Activated effector memory CD4-positive, alpha-beta T cell treated with Interleukin-2 at 50 U/mL for 16 hours (primary cell): Measurements from ENCODE around the gene RARG.

ENCODE experiments used
- DNase-seq: peaks from one replicate; pipeline ENCODE4 v3.0.0-alpha.2; 2020

RARG gene

DNA sequence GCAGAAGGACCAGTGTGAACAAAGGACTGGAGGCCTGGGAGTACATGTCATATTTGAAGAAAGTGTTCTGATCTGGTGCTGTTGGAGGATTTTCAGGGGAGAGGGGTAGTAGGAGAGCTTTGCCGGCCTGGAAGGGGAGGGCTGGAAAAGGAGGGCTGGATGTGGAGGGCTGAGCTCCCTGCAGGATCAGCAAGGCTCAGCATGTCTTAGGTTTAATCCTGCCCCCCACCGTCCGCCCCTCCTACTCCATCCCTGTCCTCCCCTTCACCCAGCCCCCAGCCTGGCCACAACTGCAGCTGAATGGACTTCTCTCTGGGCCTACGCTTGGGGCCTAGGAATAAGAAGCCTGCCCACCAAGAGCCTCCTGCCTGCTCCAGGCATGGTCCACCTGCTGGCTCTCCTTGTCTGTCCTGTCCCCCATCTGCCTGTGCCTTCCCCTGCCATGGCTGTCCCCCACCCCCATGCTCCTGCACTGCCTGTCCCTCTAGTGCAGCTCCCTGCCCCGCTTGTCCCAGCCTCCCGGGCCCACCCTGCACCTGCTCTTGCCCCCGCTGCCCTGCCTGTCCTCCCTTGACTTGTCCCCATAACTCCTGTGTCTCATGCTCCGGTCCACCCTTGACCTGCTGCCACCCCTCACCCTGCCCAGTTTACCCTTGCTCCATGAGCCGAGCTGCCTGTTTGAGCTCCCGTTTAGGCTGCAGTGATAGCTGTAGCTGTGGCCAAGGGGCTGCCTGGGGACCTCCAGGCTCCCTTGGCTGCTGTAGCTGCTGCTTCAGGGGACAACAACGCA is 9.8 kb upstream of the RARG start:
- no peak for DNase-seq

DNA sequence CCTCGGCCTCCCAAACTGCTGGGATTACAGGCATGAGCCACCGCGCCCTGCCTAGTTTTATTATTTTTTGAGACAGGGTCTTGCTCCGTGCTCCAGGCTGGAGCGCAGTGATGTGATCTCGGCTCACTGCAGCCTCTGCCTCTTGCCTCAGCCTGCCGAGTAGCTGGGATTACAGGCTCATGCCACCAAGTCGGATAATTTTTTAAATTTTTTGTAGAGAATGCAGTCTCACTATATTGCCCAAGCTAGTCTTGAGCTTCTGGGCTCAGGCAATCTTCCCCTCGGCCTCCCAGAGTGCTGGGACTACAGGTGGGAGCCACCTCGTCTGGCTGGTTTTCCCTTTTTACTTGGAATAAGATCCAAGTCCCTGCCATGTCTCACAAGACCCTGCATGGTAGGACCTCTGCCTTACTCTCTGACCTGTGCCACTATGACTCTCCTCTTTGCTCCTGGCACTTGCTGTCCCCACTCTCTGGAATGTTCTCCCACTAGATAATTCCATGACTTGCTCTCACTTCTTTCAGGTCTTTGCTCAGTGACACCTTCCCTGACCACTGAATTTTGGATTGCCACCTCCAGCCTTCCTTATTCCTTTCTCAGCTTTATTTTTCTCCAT is 7.7 kb upstream of the RARG start:
- DNase-seq, result no peak

DNA sequence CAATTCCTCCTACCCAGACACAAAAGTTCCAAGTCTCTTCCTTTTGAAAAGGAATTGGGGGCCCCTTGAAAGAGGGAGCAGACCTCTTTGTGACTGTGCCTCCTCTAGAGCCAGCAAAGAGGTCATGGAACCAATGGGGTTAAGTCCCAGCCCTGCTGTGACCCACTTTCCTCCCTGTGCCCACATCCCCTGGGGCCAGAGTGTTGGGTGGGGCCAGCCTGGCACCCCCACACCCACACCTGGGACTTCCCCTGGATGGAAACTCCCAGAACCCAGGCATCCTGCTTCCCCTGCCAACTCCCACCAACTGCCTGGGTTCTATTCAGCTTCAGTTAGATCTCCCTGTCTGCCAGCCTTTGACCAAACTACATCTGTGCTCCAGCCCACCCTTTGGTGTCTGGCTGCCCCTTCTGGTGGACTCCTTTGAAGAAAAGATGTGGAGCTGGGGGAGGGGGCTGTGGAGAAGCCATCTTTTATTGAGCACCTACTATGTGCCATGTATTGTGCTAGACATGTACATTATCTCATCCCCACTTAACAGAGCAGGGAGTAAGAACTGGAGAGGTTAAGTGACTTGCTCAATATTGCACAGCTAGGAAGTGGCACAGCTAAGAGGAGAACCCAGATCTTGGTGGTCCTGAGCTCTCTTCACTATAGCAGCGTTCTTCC is 4.6 kb upstream of the RARG start:
- DNase-seq, result peak; percentile 64

DNA sequence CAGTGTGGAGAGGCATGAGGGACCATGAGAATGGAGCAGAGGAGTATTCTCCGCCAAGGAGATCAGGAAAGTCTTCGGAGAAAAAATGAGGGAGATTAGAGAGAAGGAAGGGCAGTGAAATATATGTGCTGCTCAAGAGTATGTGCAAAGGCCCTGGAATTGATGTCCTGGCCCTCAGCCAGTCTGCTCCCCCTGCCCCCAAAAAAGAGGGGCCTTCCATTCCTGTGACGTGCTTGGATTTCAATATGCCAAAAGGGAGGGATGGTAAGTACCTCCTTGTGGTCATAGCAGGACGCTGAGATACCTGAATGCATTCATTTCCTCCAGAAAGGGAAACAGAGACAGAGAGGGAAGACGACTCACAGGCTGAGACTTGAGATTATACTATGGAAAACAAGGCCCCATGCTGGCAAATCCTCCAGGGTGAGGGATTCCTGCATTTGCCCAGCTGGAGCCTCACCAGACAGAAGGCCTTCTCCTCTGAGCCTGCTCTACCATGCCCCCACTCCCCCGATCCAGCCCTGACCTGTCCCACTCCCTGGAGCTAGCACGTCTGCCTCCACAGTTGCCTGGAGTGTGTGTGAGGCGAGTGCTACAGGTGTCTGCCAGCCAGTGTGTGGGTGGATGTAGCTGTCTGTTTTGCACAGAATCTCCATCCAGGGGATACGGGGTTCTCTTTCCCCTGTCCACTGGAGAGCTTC is 3.9 kb upstream of the RARG start:
- DNase-seq, result no peak

DNA sequence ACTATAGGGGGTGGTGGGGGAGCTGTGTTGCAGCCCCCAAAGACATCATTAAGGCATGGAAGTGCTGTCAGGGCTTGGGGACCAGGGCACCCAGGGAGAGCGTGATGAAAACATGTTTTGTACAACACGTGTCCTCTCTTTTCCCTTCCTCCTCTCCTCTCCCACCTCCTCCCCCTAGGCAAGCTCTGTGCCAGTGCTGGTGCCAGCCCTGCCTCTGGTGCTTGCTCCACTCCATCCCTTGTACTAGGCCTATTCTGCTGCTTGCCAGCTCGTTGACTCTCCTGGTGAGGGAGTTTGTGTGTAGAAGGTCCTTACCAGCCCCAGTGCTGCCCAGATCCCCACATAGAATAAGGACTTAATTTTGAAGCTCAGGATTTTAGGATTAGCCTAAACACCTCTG is 3.2 kb upstream of the RARG start:
- no peak for DNase-seq

DNA sequence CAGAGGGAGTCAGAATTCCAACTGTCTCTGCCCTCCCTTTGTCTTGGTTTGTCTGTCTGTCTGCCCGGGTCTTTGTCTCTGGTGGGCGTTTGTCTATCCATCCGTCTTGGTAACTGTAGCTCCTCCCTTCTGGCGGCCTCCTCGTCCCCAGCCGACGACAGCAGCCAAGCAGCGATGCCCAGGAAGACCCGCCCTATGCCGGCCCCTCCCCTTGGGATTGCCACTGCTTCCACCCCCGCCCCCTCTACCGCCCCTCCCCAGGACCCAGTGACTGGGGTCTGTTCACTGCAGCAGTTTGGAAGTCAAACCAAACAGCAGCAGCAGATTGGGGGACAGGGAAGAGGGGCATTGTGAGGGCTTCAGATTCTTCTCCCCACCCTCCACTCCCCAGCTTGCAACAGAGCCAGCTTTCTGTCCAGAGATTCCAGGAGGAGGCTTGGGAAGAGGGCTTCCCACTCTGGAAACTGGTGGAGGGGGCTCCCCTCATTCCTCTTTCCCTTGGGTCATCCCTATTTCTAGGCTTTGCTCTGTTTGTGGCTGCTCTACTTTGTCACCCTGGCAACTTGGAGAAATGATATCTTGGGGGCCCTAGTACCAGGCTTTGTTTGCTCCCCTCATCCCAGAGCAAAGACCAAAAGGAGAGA is 2.4 kb upstream of the RARG start:
- DNase-seq, result no peak

DNA sequence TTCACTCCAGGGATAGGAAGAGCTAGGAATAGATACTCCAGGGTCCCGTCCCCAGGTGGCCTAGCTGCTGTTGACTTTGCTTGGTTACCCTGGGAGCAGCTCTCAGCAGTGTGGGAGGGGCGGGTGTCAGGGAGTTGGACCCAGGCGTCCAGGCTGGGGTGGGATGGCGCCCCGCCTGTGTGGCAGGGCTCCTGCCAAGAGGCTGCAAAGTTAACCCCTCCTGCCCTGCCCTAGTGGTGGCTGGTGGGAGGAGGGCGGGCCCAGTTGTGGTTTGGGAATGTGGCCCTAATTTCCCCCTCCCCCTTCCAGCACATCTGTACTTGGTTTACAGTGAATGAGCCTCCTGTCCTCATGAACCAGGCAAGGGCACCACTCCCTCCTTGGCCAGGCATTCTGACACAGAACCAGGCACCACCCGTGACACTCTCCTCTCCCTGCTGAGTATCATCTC is 1.7 kb upstream of the RARG start:
- no peak for DNase-seq

DNA sequence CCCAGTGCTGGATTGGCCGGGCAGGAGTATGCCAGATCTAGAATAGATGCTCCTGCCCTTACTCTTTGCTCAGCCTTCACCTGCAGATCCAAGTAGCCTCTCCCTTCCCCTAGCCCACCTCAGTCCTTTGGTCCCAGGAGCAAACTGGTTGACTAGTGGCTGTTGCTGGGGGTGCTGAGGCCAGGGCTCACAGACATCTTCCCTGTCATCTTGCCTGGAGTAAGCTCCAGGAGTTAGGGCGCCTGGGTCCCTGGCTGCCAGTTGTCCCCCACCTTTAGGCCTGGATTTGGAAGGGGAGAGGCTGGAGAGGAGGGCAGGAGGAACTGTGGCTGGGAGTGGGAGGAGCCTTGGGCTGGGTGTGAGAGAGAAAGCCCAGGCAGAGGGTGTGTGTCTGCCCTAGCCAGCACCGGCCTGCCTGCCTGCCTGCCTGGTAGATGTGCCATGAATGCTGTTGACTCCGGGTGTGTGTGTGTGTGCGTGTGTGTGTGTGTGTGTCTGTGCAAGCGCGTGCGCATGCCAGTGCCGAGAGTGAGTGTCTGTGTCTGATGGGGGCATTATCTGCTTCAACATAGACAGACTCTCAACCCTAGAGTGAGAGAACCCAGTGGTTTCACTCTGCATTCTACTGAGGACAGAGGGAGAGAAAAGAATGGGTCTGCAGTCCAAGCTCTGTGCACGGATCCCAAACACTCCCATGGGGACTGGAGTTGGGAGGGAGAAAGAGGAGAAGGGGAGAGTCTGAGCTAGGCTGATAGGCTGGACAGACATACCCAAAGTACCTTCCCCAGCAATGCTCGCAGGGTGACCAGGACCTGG is 845 bp upstream of the RARG start:
- DNase-seq, result peak; percentile 40

DNA sequence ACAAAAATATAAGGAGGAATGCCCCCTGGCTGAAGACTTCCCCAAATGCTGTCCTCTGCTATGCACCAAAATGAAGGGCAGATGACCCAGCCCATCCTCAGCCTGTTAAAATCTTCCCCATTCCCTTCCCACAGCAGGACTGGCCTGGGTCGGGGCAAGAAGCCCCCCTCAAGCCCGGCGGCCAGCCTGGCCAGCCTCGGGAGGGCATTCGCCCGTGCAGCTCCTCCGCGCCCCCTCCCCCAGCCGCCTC is 413 bp downstream of the RARG start:
- DNase-seq, result no peak

DNA sequence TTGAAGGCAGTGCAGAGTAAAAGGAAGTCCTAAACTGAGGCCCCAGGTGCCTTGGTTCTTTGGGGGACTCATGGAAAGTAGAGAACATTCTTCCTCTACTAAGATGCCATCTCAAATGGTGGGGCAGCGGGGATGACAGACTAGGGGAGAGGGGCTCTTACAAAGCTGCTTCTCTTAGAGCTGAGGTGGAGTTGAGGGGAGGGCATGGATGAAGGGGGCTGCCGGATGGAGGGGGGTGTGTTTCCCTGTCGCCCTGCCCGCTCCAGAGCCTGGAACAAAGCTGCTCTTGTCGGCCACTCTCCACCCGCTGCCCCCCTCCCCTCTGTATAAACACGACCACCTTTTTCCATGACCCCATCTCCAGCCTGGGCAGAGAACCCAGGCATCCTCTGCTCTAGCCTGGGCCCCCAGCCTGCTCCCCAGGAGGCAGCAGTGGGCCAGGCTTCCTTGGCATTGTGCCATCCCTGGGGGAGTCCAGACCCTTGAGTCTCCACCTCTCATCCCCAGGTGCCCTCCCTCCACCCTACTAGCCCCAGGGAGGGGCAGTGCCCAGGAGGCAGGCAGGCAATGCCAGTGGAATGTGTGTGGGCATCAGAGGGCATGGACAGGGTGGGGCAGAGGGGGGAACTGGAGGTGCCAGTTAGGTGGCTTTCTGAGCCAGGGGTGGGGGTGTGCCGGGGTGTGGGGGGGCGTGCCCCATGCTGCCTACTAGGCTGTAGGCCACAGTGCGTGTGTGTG is 1.7 kb downstream of the RARG start:
- DNase-seq, result no peak

DNA sequence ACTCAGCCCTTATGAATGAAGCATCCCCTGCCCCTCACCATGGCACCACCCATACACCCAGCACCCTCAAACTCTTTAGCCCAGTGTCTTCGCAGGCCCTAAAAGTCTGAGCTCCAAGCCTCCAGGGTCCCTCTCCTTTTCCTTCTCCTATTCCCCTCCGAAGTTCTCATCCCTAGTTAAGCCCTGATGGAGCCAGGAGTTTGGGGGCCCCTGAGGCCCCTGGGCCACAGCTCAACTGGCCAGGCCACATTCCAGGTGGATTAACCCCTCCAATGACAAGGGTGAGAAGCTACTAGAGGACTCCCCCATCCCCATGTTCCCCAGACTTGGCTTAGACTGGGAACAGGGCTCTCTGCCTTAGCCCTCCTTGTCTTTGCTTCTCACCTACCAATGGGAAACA is 2.6 kb downstream of the RARG start:
- no peak for DNase-seq

DNA sequence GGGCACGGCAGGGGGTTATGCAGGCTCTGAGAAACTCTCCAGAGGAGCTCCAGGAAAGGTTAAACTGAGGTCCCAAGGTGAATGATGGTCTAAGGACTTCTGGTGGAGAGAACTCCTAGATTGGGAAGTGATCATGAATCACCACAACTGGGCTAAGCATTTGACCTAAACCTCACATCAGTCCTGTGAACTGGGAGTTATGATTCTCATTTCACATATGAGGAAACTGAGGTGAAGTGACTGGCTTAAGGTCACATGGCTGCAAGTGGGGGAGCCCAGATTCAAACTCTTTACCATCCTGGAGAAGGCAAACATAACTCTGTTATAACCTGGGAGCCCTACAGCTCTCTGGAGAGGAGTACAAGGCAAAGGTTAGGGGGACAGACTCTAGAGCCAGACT is 4.2 kb downstream of the RARG start:
- no peak for DNase-seq

DNA sequence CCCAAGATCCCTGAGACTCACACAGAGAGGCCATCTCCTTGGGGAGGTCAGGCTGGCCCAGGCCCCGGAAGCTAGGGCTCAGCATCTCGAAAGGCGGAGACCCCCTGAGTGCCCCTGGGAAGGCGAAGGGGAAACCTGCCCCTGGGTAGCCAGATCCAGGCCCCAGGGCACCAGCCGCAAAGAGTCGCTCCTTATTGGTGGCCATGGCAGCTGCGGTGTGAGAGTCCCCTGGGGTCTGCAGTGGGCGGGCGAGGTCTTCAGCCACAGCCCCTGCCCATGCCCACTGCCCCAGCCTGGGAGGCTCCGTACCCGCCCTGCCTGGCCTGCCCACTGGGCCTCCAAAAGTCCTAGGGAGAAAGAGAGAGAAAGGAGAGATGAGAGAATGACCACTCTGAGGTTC is 4.7 kb downstream of the RARG start:
- no peak for DNase-seq

DNA sequence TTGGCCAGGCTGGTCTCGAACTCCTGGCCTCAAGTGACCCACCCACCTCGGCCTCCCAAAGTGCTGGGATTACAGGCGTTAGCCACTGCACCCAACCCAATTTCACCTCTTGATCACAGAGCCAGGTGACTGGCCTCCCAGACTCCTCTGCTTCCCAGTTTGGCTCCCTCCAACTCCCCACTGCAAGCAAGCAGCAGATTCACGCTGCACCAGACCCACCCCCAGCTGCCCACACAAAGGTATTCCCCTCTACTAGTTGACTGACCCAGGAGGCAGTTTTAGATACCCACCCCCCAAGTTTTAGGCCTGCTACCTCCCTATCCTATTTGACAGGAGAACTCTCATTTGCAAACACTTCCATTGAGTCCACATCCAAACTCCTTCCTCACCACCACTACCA is 5.2 kb downstream of the RARG start:
- DNase-seq, result no peak

DNA sequence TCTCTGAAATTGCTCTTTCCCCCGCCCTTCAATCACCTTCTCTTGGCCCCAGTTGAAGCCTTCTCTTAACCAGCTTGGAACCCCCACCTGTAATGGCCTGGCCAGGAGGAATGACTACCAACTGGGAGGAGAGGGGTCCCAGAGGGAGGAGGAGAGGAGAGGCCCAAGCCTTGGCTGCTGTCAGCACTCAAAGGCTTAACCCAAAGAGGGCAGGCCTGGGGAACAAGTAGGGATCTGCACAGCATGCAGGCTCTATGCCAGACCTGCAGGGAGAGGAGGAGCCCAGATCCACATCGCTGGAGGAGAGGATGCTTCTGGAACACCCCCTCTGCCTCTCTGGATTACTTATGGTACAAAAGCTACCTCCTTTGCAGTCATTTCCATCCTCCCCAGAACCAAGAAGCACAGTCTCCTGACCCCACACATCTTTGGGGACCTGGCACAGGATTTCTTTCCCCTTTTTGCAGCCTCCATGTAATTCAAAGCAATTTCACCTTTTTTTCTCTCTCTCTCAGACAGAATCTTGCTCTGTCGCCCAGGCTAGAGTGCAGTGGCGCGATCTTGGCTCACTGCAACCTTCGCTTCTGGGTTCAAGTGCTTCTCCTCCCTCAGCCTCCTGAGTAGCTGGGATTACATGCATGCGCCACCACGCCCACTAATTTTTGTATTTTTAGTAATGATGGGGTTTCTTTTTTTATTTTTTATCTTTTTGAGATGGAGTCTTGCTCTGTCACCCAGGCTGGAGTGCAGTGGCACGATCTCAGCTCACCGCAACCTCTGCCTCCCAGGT is 6.2 kb downstream of the RARG start:
- DNase-seq, result no peak

DNA sequence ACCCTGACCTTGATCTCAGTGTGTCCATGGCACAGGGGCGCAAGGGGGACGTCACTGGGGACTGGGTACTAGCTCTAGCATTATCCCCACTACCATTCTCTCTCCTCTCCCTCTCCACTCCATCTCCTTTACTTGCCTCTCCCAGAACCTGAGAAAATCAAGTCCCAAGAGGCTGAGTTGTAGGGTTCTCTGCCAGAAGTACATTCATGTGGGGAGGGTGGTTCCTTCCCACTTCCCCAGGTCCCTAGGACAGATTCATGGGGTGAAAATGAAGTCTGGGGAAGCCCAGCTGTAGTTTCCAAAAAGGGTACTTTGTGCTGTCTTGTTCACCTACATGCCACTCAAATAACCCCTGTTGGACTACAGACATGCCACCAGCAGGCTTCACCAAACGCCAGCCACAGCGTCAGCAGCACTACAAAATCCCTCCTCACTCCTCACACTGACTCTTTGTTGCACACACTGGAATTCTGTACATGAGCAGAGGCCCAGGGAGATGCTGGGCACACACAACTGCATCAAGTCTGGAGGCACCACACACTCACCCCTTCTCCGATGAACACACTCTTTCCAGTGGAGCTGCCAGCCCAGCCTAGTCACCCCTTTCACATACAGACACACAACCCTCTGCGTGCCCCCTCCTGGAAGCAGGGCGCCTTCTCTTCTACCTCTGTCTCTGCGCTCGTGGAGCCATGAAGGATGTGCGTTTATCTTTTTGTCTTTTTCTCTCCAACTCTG is 6.9 kb downstream of the RARG start:
- no peak for DNase-seq

DNA sequence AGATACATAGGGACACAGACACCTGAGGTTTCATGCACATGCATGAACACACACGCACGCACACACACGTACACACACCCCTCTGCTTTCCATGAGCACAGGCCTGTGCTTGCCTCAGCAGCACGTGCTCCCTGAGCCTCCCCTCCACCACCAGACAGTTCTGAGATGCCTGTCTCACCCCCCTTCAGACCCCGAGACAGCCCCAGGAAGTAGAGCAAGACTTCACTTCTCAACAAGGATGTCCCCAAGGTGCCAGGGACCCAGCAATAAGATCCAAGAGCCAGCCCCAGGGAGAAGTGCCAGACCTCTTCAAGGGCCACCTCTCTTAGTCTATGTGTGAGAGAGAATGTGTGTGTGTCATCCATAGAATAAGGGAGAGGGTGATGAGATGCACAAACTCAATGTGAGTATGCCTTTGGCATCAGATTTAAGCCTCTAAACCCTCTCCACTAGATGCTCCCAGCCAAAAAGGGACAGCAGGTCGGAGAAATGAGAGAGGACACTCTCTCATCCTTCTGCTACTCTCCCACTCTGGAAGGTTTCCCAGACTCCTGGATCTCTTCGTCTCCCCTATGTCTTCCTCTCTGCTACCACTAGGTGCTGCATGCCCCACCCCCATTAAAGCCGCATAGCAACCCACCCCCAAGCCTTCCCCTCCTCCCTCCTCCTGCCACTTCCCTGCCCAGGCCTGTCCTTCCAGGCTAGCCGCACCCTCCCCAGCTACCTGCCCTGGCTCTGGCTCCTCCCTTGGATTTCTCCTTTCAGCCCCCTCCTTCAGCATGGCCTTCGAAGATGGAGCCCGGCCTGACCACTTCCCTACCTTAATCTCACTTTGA is 7.7 kb downstream of the RARG start:
- no peak for DNase-seq

DNA sequence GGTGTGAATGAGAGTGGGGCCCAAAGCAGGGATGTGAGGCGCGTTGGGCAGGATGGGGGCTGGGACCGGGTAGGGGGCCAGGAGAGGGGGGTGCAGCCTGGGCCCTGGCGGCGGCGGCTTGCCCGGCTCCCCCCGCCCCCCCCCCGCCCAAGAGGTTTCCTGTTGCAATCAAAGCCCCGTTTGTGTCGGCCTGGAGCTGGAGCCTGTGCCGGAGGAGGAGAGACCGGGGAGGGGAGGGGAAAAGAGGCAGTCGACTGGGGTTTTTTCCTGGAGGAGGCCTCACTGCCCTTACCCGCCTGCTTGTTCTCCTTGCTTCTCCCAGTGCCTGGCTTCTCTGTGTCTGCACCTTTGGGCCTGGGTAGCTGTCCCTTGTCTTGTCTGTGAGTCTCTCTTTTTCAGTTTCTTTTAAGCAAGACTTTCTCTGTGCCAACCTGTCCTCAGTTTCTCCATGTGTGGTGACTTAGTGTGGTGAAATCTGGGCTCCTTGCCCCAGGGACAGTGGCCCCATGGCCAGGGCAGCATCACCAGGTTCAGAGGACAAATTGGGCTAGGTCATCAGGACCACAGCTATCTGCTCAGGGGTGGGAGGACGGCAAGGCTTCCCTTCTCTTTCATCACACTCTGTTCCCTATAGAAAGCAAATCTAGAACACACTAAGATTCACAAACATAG is 8.5 kb downstream of the RARG start:
- DNase-seq, result no peak

DNA sequence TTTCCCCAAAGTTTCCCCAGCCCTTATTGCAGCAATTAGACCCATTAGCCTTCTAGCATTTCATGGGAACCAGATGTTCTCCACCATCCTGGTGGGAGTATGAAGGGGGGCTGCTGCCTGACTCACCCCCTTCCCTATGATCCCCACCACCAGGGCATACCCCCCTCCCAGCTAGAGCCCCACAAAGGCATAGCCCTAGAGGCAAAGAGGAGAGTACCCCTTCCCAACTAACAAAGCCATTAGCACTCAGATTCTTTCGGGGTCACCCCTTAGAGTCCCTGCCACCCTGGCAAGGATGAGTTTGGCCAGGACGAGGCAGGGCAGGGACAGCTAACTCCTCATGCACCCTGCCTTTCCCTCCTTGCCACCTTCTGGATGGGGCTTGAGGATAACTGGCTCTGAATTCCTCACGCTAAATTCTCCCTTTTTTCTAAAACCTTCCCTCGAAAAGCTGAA is 9.2 kb downstream of the RARG start:
- no peak for DNase-seq
